Stomach (tissue), 9 donors: ENCODE data around the gene TMEM242. TPM values are rescaled to one million over a fixed set of nuclear protein-coding genes. Genes with fewer than 3 reads are reported as not detected.

Source experiments
- DNase-seq, 2 donors: peaks; one replicate each; pipeline versions ENCODE4 v3.0.0 to v3.0.0-alpha.2; 2013 to 2019
- H3K27ac ChIP-seq, 5 donors: fragments of 200-600 bp in 4 of 5; sonication (generic) in 4 of 5; one replicate each; pipeline ENCODE4 v1.5.1; 2013 to 2019; ENCODE audit warnings: mild to moderate bottlenecking in 1 of 5, moderate library complexity in 1 of 5
- H3K27me3 ChIP-seq, 3 donors: fragments of 200-600 bp; sonication (generic); one replicate each; pipeline ENCODE4 v1.5.1; 2017 to 2019; ENCODE audit warnings: mixed run types in 1 of 3
- H3K36me3 ChIP-seq, 4 donors: fragments of 200-600 bp; sonication (generic); 1 replicate in 3 of 4; 2 replicates in 1 of 4; pipeline ENCODE4 v1.5.1; 2016 to 2019
- H3K4me1 ChIP-seq, 4 donors: fragments of 200-600 bp; sonication (generic); one replicate each; pipeline ENCODE4 v1.5.1; 2016 to 2019
- H3K4me3 ChIP-seq, 4 donors: fragments of 200-600 bp; sonication (generic) in 3 of 4; one replicate each; pipeline ENCODE4 v1.5.1; 2016 to 2019; ENCODE audit warnings: mild to moderate bottlenecking in 1 of 4
- H3K9me3 ChIP-seq, 4 donors: fragments of 200-600 bp; sonication (generic); one replicate each; pipeline ENCODE4 v1.5.1; 2016 to 2019
- EP300 ChIP-seq: sonication (generic); formaldehyde crosslinking; IDR thresholded peaks from one replicate; pipeline ENCODE4 v1.6.1; 2017; ENCODE audit warnings: antibody characterized with exemption
- POLR2A ChIP-seq, 4 donors: fragments of 450-650 bp; IDR thresholded peaks; one replicate each; pipeline ENCODE4 v1.6.1; 2016; ENCODE audit warnings: antibody characterized with exemption in 4 of 4, control low read depth in 2 of 4, mild to moderate bottlenecking in 1 of 4, moderate library complexity in 1 of 4
- POLR2AphosphoS5 ChIP-seq, 3 donors: sonication (generic); formaldehyde crosslinking; IDR thresholded peaks; one replicate each; pipeline ENCODE4 v1.6.1; 2016; ENCODE audit warnings: antibody characterized with exemption in 3 of 3
- WGBS, 5 donors: extraction: QIAGEN DNeasy Blood & Tissue Kit in 3 of 5; methylation state at CpG; one replicate each; pipeline versions ENCODE4 v1.1.5 to v1.1.7; 2013 to 2018; 5-methylcytosine and 5-hydroxymethylcytosine counted together
- intact Hi-C: fragments of 100-400 bp; cut with DNase I; formaldehyde crosslinking; loops from one replicate; pipeline ENCODE4 v1.15.1; 2023; ENCODE audit warnings: low total_unique reads
- polyA plus RNA-seq, 3 donors: library from polyadenylated mRNA; stranded (reverse); fragments of 200-250 nt; gene quantifications; one replicate each; pipeline ENCODE4 v1.2.3, GENCODE V29; 2013
- total RNA-seq, 5 donors: library from RNA; depleted of rRNA; stranded (reverse); fragments of >200 nt; gene quantifications; one replicate each; pipeline versions ENCODE4 v1.1.0 to v1.2.3, GENCODE V29; 2014 to 2016
- TF ChIP-seq, protein P1 (sequence below), 7 experiments: fragments of 450-650 bp in 4 of 7; fragments of 200-600 bp in 3 of 7; sonication (generic) in 3 of 7; IDR thresholded peaks; one replicate each; pipeline ENCODE4 v1.5.1; 2016 to 2019; ENCODE audit warnings: antibody characterized with exemption in 7 of 7, control low read depth in 2 of 7, mild to moderate bottlenecking in 1 of 7
- donor health status: healthy with polysubstance abuse.
- donor health status: Bipolar disorder and iron deficiency.
- donor health status: healthy.

Gene TMEM242
- total and polyA plus RNA-seq, 8 donors: 0.87 to 13.8 (median 4.4) TPM; not detected in 1

DNA sequence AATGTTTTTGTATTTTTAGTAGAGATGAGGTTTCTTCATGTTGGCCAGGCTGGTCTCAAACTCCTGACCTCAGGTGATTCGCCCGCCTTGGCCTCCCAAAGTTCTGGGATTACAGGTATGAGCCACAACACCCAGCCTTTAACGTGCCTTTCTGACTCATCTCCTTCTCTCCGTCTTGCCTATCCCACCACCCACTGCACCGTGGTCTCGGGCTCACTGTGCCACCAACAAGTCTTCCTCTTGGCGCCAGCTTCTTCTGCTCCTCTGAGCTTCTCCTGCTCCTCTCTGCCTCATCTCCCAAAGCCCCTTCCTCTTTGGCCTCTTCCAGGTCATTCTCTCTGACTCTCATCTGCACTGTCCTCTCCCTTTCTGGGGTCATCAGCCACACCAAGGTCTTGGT, 41.0 kb downstream of the TMEM242 start:
- H3K4me3 ChIP-seq: no peak overlapping the region
- no peaks in the 10 kb centered on the region for H3K9me3 ChIP-seq
- 88 to 96% (median 90%) methylated on average over 7 of the region's 7 CpGs for WGBS, 5 donors
- intact Hi-C loops: no loop called here
- TF ChIP-seq POLR2A (IDR thresholded peaks at IDR 0.05): no peak
- TF ChIP-seq POLR2AphosphoS5 (IDR thresholded peaks at IDR 0.05): no peak
- TF ChIP-seq, protein P1, sequence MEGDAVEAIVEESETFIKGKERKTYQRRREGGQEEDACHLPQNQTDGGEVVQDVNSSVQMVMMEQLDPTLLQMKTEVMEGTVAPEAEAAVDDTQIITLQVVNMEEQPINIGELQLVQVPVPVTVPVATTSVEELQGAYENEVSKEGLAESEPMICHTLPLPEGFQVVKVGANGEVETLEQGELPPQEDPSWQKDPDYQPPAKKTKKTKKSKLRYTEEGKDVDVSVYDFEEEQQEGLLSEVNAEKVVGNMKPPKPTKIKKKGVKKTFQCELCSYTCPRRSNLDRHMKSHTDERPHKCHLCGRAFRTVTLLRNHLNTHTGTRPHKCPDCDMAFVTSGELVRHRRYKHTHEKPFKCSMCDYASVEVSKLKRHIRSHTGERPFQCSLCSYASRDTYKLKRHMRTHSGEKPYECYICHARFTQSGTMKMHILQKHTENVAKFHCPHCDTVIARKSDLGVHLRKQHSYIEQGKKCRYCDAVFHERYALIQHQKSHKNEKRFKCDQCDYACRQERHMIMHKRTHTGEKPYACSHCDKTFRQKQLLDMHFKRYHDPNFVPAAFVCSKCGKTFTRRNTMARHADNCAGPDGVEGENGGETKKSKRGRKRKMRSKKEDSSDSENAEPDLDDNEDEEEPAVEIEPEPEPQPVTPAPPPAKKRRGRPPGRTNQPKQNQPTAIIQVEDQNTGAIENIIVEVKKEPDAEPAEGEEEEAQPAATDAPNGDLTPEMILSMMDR (IDR thresholded peaks at IDR 0.05): no peak
- no peak for TF ChIP-seq EP300
- H3K27ac ChIP-seq: no peak overlapping the region
- DNase-seq: no peak
- peaks cover 0 to 5% (median 0%) of the 10 kb centered on the region in 4 donors for H3K36me3 ChIP-seq
- H3K27me3 ChIP-seq: no peaks in the 10 kb centered on the region
- H3K4me1 ChIP-seq: peaks cover 0 to 7% (median 2%) of the 10 kb centered on the region in 4 donors

DNA sequence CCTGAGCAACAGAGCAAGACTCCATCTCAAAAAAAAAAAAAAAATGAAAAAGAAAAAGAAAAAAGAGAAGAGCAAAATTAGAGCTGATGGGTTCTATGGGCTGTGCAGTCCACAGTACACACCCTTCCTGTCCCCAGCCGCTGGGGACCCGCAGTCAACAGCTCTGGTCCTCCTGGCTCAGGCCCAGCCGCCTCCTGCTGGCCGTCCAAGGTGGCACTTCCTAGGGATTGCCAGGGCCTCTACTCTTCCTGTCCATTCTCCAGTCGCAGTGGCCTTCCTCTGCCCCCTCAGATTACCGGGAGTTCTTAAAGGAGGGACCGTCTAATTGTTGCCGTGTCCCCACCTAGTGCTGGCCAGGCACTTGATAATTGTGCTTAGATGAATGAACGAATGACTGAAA, 41.7 kb downstream of the TMEM242 start:
- no peak for TF ChIP-seq POLR2AphosphoS5 (IDR thresholded peaks at IDR 0.05)
- TF ChIP-seq, protein P1 (IDR thresholded peaks at IDR 0.05): peak in 4 of 7 experiments; percentile 29 to 48 (median 42)
- TF ChIP-seq EP300: no peak
- intact Hi-C loops: no loop called here
- H3K27me3 ChIP-seq: no peaks in the 10 kb centered on the region
- WGBS, 5 donors: 50 to 69% (median 59%) methylated on average over 9 of the region's 9 CpGs
- no peak overlapping the region for H3K27ac ChIP-seq
- peaks cover 0 to 7% (median 2%) of the 10 kb centered on the region in 4 donors for H3K4me1 ChIP-seq
- peak in 1 of 2 donors; percentile 65 for DNase-seq
- H3K36me3 ChIP-seq: no peaks in the 10 kb centered on the region
- no peaks in the 10 kb centered on the region for H3K9me3 ChIP-seq
- no peak overlapping the region for H3K4me3 ChIP-seq

DNA sequence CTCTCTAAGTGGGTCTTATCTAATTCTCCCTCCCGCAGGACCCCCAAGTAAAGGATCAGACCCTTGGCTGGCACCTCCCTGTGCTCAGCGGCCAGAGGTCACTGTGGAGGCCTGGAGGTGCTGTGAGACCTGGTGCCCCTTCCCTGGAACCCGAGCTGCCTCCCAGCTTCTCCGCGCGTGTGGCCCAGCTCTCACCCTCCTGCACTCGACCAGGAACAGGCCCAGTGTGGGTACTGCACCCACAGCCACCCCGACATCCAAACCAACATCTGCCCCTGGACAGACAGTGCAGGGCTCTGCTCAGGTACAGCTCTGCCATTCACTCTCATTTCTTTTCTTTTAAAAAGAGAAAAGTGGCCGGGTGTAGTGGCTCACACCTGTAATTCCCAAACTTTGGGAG, 42.4 kb downstream of the TMEM242 start:
- DNase-seq: no peak
- intact Hi-C loops: no loop called here
- TF ChIP-seq EP300 (no peak), POLR2AphosphoS5 (IDR thresholded peaks at IDR 0.05) (no peak)
- TF ChIP-seq, protein P1 (IDR thresholded peaks at IDR 0.05): no peak

DNA sequence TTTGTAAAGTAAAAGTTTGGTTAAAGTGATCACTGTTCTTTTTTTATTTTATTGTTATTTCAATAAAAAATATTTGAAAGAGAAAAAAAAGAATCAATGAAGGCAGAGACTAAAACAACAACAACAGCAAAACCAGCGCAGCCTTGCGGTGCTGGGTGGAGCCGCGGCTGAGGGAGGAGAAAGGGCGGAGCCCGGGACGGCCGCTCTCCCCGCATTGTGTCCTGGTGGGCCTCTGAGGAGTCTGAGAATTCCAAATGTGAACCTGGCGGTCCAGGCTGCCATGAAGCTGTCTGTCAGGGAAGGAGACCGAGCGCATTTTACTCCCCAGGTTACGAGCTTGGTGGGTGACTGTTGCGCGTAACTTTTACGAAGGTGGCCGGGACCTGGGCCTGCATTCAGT, 43.2 kb downstream of the TMEM242 start:
- H3K4me1 ChIP-seq: peaks cover 3 to 8% (median 4%) of the 10 kb centered on the region in 4 donors
- TF ChIP-seq POLR2A (IDR thresholded peaks at IDR 0.05): no peak
- H3K27ac ChIP-seq: no peak overlapping the region
- H3K36me3 ChIP-seq: no peaks in the 10 kb centered on the region
- no peak for DNase-seq
- no peak overlapping the region for H3K4me3 ChIP-seq
- H3K9me3 ChIP-seq: no peaks in the 10 kb centered on the region
- WGBS, 5 donors: 68 to 83% (median 75%) methylated on average over 17 of the region's 17 CpGs
- intact Hi-C loops: no loop called here
- H3K27me3 ChIP-seq: no peaks in the 10 kb centered on the region

More for the DNA sequence above, 42.4 kb downstream of the TMEM242 start:
- no peak overlapping the region for H3K4me3 ChIP-seq
- no peaks in the 10 kb centered on the region for H3K36me3 ChIP-seq
- H3K27ac ChIP-seq: no peak overlapping the region
- peaks cover 0 to 7% (median 2%) of the 10 kb centered on the region in 4 donors for H3K4me1 ChIP-seq
- no peaks in the 10 kb centered on the region for H3K9me3 ChIP-seq
- 79 to 94% (median 87%) methylated on average over 6 to 9 of the region's 9 CpGs for WGBS, 5 donors
- H3K27me3 ChIP-seq: no peaks in the 10 kb centered on the region

DNA sequence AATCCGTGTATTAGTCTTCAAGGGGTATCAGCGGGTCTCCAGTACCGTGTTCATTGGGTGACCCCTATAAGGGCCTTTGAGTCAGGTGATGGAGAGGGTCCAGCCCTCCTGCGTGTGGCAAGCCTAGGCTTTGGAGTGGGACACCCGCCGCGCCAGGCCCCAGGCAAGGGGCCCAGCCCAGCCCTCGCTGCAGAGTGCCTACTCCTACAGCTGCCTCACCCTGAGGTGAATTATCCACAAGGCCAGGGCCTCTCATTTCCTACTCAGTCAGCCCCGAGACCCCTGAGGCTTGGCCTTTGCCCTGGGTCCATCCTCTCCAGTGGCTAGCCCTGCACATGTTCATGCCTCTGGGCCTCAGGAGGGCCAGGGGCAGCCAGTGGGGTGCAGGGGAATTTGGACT, 45.1 kb downstream of the TMEM242 start:
- H3K27me3 ChIP-seq: no peaks in the 10 kb centered on the region
- peak overlapping the region in 1 of 5 donors; percentile 49 for H3K27ac ChIP-seq
- no peak overlapping the region for H3K4me3 ChIP-seq
- intact Hi-C loops: loop anchor here (10.0 kb wide), 1 partner anchor 53 kb away; no protein-coding TSS in a partner anchor
- H3K36me3 ChIP-seq: no peaks in the 10 kb centered on the region
- DNase-seq: no peak
- 82 to 91% (median 87%) methylated on average over 8 to 9 of the region's 9 CpGs for WGBS, 5 donors
- H3K9me3 ChIP-seq: no peaks in the 10 kb centered on the region
- TF ChIP-seq EP300 (no peak), POLR2AphosphoS5 (IDR thresholded peaks at IDR 0.05) (no peak), POLR2A (IDR thresholded peaks at IDR 0.05) (no peak)
- TF ChIP-seq, protein P1 (IDR thresholded peaks at IDR 0.05): no peak
- H3K4me1 ChIP-seq: peaks cover 9 to 22% (median 15%) of the 10 kb centered on the region in 4 donors
